HK-2 (cell line): ENCODE results near the gene PPIG.
"Not testable (repeated sequence)": the region's sequence is repeated elsewhere in the genome, so short reads cannot be mapped to it uniquely, and the experiment has no call there.

Experiments
- DNase-seq: peaks from one replicate; pipeline ENCODE4 v3.0.0-alpha.2; 2018; ENCODE audit not compliant: unreplicated experiment

The PPIG gene

DNA sequence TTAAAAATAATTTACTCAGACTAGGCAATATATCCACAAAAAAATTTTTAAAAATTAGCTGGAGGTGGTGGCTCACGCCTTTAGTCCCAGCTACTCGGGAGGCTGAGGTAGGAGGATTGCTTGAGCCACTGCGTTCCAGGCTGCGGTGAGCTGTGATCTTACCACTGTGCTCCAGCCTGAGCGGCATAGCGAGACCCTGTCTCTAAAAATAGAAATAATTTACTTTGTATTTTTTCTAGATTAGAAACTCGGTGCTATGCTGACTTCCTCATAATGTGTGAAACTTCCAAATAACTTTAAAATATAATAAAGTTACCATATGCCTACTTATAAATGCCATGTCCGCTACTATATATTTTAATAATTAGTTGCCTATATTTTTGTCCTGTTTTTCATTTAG lies 6.7 kb downstream of the PPIG start:
- DNase-seq, result no peak

DNA sequence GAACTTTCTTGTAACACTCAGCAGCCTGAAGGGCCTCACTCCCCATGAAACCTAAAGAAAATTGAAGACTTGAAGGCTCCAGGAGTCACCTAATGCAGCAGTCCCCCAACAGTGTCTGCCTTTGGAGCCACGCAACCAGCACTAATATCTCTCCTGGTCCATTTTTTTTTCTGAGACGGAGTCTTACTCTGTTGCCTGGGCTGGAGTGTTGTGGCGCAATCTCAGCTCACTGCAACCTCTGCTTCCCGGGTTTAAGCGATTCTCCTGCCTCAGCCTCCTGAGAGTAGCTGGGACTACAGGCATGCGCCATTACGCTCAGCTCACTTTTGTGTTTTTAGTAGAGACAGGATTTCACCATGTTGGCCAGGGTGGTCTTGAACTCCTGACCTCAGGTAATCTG lies 12.4 kb downstream of the PPIG start:
- not testable (repeated sequence) for DNase-seq

DNA sequence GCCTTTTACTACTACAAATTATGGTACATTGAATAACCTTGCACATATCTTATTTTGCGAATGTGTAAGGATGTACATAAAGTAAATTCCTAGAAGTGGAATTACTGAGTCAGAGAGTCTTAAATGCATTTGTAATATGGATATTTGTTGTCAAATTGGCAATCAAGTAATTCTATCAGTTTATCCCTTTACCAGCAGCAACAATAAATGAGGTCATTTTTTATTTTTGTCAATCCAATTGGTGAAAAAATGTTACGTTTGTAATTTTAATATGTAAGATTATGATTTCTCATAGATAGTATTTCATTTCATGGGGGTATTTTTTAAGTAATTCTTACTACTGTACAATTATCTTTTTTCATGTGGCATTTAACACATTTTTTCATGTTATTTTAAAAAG lies 14.8 kb downstream of the PPIG start:
- DNase-seq, result no peak

DNA sequence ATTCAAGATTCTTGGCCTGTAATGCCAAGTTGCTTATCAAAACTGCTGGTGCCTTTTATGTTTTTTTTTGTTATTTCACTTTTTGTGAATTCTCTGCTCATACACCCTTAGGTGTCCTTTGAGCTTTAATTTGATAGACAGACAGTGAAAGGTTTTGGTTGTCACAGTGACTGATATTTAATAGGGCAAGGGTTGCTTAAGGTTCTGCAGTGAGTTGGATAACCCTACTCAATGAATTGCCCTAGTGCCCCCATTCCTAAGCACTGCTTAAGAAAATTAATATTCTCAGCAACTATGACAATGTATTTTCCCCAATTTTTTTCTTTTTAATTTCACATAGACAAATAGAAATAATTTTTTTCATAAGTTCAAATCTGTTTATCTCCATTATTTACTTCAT lies 15.4 kb downstream of the PPIG start:
- DNase-seq, result no peak

DNA sequence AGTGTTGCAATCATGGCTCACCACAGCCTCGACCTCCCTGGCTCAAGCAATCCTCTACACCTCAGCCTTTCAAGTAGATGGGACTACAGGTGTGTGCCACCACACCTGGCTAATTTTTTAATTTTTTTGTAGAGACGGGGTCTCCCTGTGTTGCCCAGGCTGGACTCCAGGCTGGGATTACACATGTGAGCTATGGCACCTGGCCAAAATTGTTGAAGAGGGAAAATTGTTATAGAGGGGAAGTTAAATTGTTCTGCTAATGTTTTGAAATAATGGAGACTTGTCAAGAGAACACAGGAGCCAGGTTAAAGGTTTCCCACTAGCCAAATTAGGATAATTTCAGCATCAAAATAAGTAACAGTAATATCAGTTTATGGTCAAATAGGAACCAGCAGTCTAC lies 25.1 kb downstream of the PPIG start:
- no peak for DNase-seq

DNA sequence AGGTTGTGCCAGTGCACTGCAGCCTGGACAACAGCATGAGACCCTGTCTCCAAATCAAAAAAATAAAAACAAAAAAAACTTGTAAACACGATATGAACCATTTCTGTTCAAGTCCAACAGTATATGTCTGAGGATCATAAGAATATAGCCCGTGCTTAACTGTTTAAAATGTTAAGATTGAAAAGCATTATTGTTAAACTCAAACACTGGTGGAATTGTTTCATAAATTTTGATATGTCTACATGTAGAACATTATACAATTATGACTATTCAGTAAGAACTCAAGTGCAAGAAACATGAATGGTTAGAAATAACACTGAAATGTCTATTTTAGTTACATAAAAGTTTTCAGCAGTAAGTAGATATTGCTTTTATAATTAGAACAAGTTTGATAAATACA lies 29.7 kb downstream of the PPIG start:
- no peak for DNase-seq

DNA sequence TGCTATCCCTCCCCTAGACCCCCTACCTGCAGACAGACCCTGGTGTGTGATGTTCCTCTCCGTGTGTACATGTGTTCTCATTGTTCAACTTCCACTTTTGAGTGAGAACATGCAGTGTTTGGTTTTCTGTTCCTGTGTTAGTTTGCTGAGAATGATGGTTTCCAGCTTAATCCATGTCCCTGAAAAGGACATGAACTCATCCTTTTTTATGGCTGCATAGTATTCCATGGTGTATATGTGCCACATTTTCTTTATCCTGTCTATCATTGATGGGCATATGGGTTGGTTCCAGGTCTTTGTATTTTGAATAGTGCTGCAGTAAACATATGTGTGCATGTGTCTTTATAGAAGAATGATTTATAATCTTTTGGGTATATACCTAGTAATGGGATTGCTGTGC lies 31.8 kb downstream of the PPIG start:
- not testable (repeated sequence) for DNase-seq

DNA sequence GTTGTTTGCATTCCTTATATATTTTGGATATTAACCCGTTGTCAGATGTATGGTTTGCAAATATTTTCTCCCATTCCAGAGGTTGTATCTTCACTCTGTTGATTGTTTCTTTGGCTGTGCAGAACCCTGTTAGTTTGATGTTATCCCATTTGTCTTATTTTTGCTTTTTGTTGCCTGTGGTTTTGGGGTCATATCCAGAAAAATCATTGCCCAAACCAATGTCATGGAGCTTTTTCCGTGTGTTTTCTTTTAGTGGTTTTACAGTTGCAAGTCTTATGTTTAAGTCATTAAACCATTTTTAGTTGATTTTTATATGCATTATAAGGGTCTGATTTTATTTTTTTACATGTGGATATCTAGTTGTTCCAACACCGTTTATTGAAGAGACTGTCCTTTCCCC lies 35.8 kb downstream of the PPIG start:
- DNase-seq, result no peak

DNA sequence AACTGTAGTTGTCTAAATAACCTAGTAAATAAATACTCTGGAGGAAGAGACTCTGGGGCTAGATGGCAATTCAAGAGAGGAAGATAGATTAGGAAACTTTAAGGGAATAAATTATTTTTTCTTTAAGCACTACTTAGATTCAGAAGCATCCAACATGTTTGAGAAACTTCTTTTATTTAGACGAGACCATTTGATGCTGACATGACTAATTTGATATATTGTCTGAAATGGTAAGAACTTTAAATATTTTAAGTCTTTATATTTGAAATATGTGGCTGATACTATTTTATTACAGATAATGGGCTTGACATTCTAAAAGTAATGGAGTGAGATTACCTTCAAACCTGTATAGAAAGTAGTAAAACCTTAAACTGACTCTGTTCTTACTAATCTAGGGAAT lies 36.4 kb downstream of the PPIG start:
- no peak for DNase-seq

DNA sequence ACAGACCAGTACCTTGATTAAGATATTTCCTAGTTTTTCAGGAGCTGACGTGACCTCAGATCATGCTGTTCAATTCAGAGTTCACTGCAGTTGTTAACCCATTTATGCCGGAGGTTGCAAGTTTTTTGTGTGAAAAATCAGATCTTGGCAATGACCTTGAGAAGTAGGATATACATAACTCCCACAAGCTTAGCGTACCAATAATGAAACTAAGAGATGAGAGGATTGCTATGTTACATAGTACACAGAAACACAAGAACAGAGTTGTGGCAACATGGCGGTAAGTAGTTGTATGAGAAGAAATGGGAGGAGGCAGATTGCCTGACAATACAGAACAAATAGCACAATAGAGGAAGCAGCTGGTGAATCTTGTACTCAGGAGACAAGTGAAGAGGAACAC lies 39.1 kb downstream of the PPIG start:
- no peak for DNase-seq

DNA sequence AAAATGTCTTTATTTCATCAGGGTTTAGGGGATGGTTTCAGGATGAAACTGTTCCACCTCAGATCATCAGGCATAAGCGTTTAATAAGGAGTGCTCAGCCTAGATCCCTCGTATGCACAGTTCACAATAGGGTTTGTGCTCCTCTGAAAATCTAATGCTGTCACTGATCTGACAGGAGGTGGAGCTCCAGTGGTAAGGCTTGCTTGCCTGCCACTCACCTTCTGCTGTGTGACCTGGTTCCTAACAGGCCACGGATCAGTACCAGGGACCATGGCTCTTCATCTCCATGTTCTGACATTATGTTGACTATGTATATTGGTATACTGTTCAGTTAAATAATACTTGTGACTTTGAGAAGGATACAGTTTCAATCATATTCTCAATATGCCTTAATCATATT lies 41.6 kb downstream of the PPIG start:
- DNase-seq, result no peak

DNA sequence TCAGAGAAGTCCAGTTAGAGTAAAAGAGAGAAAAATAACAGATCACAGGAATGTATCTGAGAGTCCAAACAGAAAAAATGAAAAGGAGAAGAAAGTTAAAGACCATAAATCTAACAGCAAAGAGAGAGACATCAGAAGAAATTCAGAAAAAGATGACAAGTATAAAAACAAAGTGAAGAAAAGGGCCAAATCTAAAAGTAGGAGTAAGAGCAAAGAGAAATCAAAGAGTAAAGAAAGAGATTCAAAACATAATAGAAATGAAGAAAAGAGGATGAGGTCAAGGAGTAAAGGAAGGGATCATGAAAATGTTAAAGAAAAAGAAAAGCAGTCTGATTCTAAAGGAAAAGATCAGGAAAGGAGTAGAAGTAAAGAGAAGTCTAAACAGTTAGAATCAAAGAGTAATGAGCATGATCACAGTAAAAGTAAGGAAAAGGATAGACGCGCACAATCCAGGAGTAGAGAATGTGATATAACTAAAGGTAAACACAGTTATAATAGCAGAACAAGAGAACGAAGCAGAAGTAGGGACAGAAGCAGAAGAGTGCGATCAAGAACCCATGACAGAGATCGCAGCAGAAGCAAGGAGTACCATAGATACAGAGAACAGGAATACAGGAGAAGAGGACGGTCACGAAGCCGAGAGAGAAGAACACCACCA lies 52.4 kb downstream of the PPIG start:
- no peak for DNase-seq

DNA sequence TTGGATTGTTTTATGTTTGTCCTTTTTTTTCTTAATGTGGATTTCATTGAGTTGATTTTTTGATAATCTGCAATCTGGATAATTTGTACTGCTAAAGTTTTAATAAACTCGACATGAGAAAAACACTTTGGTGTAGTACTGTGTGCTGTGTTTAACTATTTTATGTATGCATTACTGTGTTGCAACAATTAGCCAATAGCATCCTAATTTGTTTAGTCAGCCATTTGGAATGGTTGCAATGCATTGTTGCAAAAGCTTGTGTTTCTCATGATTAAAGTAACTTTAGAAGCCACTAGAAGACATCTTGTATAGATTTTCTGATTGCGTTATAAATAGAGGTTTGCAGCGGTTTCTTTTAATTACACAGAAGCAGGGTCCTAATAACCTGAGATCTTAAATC lies 53.5 kb downstream of the PPIG start:
- DNase-seq, result no peak

DNA sequence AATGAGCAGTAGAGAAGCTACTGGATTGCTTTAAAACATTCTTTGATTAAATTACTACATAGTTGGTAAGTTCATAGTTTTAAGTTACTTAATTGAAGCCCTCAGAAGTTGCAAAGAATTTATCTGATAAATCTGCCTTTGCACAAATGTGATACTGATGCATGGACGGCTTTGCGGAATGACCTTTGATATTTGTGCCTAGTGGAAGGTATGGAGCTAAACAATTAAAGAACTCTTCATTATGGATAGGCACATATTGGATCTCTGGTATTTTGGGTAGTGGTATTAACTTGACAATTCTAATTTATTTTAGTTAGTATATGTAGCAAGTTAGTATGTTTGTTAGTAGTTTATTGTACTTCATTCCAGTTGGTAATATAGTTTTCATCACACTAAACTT lies 56.0 kb downstream of the PPIG start:
- DNase-seq, result no peak

DNA sequence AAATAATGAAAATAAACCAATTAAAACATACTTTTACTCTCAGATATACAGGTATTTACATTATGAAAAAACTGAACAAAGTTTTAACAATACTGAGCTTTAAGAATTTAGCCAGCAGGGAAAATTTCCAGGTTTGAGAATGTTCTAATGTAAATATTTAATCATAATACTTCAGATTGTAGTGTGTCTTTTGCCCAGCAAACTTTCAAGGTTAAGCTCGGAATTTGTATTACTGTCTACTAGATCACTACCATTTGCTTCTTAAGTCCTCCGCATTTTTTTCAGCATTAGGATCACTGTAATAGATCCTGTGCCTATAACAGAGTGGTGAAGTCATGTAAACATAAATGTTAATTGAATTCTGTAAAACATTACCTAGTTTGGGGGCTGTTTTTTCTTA lies 57.3 kb downstream of the PPIG start:
- DNase-seq, result no peak

DNA sequence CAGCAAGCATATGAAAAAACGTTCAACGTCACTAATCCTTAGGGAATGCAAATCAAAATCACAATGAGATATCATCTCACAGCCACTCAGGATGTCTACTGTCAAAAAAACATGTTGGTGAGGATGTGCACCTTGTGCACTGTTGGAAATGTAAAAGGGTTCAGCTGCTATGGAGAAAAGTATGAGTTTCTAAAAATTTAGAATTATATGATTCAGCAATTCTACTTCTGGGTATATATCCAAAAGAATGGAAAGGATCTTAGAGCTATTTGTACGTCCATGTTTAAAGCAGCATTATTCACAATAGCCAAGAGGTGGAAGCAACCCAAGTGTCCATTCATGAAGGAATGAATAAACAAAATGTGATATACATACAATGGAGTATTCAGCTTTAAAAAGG lies 60.0 kb downstream of the PPIG start:
- no peak for DNase-seq

DNA sequence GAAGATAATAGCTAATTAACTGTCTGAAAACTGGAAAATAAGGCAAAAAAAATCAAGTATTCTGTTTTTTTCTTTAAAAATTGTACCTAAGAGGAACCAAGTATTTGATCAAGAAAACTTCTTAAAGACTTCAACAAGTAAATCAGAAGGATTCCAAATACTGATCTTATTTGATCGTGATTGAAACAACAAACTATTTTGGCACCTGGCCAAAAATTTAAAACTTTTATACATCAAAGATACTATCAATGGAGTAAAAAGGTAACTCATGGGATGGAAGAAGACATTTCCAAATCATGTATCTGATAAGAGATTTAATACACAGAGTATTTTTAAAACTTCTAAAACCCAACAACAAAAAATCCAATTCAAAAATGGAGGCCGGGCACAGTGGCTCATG lies 63.3 kb downstream of the PPIG start:
- no peak for DNase-seq

DNA sequence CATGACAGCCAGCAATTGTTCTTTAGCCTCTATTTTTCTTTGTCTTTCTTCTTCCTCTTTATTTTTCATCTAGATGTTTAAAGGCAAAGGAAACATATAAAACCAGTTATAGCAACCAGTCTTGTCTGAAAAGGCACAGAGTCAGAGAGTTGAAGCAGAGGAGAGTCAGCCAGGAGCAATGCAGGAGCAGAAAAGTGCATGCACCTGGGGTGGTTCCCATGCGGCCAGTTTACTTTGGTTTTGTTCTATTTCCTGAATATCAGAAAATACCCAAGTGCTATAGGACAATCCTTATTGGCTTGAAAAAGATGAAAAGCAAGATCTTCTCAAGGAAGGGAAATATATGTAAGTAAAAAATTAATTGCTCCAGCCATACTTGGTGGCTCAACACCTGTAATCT lies 65.1 kb downstream of the PPIG start:
- DNase-seq, result no peak

DNA sequence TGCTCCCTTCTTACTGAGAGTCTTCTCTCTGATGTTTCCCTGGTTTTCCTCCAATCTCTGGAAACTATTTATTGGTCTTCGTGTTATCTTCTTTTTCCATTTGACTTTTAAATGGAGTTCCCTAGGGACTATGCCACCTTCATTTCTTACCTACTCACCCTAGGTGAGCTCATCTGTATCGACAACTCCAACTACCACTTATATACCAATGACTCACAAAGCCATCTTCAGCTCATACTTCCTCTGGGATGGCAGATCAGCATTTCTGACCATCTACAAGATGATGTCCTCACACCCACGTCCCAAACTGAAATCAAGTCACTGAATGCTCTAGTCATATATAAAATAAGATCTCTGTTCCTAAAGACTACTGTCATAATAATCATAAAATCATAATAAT lies 69.5 kb downstream of the PPIG start:
- DNase-seq, result no peak

DNA sequence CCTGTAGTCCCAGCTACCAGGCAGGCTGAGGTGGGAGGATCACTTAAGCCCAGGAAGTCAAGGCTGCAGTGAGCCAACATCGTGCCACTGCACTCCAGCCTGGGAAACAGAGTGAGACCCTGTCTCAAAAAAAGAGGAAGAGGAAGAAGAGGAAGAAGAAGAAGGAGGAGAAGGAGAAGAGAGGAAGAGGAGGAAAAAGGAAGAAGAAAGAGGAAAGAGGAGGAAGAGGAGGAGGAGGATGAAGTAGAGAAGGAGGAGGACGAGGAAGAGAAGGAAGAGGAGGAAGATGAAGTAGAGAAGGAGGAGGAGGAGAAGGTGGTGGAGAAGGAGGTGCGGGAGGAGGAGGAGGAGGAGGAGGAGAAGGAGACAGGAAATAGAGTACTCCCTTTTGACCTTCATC lies 72.0 kb downstream of the PPIG start:
- DNase-seq, result no peak

DNA sequence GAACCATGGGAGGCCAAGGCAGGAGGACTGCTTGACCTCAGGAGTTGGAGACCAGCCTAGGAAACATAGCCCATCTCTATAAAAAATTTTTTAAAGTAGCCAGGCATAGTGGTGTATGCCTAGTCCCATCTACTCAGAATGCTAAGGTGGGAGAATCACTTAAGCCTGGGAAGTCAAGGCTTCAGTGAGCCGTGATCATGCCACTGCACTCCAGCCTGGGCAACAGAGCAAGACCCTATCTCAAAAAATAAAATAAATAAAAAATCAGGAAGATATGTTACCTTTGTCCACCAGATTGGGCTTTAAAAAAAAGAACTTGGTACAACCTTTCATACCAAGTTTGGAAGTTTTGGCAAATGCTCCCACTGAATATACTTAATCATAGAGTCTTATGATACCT lies 74.7 kb downstream of the PPIG start:
- DNase-seq, result no peak

DNA sequence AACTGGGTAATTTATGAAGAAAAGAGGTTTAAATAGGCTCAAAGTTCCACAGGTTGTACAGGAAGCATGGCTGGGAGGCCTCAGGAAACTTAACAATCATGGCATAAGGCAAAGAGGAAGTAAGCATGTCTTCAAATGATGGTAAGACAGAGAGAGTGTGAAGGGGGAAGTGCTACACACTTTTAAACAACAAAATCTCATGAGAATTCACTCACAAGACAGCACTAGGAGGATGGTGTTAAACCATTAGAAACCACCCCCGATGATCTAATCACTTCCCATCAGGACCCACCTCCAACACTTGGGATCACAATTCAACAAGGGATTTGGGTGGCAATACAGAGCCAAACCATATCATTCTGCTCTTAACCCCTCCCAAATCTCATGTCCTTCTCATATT lies 75.2 kb downstream of the PPIG start:
- no peak for DNase-seq

DNA sequence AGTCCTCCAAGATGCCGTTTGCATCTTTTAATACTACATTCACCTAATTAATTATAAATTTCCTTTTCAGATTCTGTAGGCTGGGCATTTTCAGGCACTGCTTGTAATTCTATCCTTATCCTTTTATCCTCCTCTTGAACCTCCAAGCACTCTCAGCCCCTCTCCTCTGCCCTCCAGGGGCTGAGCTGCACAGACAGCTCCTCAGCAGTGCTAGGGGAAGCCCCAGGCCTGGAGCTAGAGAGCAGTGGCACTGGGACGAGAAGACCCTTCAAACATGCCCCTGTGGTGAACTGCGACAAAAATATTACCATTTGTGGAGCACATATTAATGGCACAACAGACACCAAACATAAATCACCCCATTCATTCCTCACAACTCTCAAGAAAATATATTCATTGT lies 77.1 kb downstream of the PPIG start:
- DNase-seq, result no peak

DNA sequence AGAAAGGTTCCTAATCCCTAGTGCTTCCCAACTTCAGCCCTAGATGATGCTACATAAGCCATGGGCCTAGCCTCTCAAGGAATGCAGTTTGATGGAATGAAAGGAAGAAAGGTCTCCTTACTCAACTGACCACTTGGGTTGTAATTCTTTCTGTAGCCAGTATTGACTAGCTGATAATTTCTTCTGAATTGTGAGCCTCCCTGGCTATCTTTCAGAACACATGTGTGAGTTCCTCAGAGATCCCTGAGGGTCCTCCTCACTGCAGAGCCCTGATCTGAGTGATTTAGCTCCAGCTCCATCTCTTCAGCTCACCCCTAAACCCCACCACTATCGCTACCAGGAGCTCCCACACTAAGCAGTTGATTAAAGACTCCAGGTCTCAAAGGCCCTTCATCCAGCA lies 78.6 kb downstream of the PPIG start:
- no peak for DNase-seq

DNA sequence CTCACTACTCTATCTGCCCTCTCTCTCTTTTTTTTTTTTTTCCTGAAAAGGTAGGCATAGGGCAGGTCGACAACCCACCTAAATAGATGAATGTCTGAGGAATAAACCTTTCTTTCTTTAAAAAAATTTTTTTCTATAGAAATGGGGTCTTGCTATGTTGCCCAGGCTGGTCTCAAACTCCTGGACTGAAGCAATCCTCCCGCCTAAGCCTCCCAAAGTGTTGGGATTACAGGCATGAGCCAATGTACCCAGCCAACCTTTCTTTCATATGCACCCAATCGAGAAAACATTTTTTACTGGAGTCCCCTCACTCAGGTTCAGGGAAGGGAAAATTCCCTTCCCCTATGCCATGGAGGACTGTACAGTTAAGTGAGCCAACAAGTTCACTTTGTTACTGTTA lies 79.1 kb downstream of the PPIG start:
- no peak for DNase-seq
